Measurements from ENCODE around the gene RHOG.

RHOG gene

DNA sequence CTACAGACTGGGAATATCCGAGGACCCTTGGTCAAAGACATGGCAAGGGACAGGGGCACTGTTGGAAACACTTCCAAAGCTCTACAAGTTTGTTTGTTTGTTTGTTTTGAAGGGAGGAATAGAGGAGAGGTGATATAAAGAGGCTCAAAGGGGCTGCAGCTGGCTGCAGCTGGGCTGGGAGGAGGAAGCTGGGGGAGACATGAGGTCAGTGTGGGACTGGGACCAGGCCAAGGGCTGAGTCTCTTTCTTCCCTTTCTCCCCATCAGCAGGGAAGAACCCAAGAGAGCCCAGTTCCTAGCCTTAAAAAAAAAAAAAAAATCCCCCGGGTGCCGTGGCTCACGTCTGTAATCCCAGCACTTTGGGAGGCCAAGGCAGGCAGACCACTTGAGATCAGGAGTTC, 5.0 kb downstream of the RHOG start:
- peaks cover 12% of the 10 kb centered on the region for H3K36me3 Mint-ChIP-seq (ENCODE audit: low read depth)
- H3K4me1 Mint-ChIP-seq: peaks cover 35% of the 10 kb centered on the region
- no peaks in the 10 kb centered on the region for H3K27me3 Mint-ChIP-seq (ENCODE audit: low read depth)
- no peaks in the 10 kb centered on the region for H3K9me3 Mint-ChIP-seq
- H3K27ac Mint-ChIP-seq: no peak overlapping the region
- TF ChIP-seq, protein P1, sequence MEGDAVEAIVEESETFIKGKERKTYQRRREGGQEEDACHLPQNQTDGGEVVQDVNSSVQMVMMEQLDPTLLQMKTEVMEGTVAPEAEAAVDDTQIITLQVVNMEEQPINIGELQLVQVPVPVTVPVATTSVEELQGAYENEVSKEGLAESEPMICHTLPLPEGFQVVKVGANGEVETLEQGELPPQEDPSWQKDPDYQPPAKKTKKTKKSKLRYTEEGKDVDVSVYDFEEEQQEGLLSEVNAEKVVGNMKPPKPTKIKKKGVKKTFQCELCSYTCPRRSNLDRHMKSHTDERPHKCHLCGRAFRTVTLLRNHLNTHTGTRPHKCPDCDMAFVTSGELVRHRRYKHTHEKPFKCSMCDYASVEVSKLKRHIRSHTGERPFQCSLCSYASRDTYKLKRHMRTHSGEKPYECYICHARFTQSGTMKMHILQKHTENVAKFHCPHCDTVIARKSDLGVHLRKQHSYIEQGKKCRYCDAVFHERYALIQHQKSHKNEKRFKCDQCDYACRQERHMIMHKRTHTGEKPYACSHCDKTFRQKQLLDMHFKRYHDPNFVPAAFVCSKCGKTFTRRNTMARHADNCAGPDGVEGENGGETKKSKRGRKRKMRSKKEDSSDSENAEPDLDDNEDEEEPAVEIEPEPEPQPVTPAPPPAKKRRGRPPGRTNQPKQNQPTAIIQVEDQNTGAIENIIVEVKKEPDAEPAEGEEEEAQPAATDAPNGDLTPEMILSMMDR (IDR thresholded peaks at IDR 0.05; ENCODE audit: unreplicated experiment in 3 of 3): no peak
- peak overlapping the region in 1 of 3 experiments; percentile 1 for H3K4me3 Mint-ChIP-seq

DNA sequence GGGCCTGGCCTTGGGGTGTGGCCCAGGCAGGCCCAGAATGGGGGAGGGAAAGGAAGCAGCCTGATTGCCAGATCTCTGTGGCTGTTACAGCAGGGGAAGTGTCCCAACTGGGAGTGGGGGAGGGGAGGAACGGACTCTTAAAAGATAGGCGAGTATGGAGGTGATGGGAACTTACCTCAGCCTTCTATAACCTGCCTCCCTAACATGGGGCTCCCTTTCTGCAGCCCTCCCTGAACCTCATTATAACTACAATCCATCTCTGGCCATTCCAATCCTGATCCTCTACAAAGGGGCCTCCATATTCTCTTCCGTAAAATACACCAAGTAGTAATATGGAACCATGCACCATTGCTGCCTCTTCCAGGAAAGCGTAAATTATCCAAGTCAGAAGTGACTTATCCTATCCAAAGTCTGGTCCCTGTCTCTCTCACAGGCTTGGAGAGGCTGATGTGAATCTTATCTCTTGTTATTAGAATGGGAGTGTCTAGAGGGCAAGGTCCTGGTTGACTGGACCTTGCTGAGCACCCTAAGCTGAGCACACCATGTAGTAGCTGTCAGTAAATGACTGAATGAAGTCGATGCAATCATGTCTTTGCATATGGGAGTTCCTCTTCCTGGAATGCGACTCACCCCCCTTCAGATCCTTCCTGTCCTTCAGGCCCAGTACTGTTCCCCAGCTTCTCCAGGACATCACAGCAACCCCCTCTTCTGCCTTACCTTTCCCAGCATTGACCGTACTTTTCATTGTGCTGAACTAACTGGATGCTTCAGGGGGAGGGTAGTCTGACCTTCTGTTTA, 5.9 kb downstream of the RHOG start:
- H3K4me3 Mint-ChIP-seq: no peak overlapping the region
- TF ChIP-seq, protein P1 (IDR thresholded peaks at IDR 0.05; ENCODE audit: unreplicated experiment in 3 of 3): no peak
- no peak overlapping the region for H3K27ac Mint-ChIP-seq
- H3K27me3 Mint-ChIP-seq (ENCODE audit: low read depth): no peaks in the 10 kb centered on the region
- H3K36me3 Mint-ChIP-seq (ENCODE audit: low read depth): peaks cover 18% of the 10 kb centered on the region
- H3K9me3 Mint-ChIP-seq: no peaks in the 10 kb centered on the region
- peaks cover 32% of the 10 kb centered on the region for H3K4me1 Mint-ChIP-seq

DNA sequence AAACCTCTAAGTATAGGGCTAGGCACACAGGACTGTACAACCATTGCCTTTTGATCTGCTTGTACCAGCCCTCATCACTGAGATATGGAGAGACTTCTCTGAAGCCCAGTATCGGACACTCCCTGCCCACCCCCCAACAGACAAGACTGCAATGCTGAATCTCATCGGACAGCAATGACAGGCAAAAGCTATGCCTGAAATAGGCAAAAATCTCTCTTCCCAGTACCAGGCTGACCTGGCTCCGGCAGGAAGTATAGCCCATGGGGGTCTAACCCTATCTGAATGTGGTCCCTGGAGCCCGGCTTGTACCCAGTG, 6.5 kb downstream of the RHOG start:
- no peaks in the 10 kb centered on the region for H3K27me3 Mint-ChIP-seq (ENCODE audit: low read depth)
- peaks cover 27% of the 10 kb centered on the region for H3K4me1 Mint-ChIP-seq

DNA sequence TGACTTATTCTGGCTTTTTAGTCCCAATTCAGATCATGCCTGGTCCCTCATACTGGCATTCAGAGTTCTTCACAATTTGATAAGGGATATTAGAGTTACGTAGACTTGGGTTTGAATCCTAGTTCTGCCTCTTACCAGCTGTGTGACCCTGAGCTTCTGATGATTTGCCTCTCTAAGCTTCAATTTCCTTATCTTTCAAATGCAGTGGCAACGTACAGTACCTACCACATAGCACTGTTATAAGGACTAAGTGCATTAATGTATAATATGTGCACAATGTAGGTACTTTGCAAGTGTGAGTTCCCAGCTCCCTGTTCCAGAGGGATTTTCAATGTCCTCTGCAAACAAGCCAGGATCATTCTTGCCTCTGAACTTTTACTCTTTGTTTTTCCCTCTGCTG, 7.3 kb downstream of the RHOG start:
- Mint-ChIP-seq H3K4me3 (no peak overlapping the region), H3K27ac (no peak overlapping the region), H3K27me3 (ENCODE audit: low read depth) (no peaks in the 10 kb centered on the region), H3K9me3 (no peaks in the 10 kb centered on the region), H3K36me3 (ENCODE audit: low read depth) (peaks cover 22% of the 10 kb centered on the region), H3K4me1 (peaks cover 21% of the 10 kb centered on the region)
- TF ChIP-seq, protein P1 (IDR thresholded peaks at IDR 0.05; ENCODE audit: unreplicated experiment in 3 of 3): no peak

More for the DNA sequence above, 6.5 kb downstream of the RHOG start:
- TF ChIP-seq, protein P1 (IDR thresholded peaks at IDR 0.05; ENCODE audit: unreplicated experiment in 3 of 3): no peak
- no peak overlapping the region for H3K27ac Mint-ChIP-seq
- H3K36me3 Mint-ChIP-seq (ENCODE audit: low read depth): peaks cover 22% of the 10 kb centered on the region
- no peak overlapping the region for H3K4me3 Mint-ChIP-seq
- no peaks in the 10 kb centered on the region for H3K9me3 Mint-ChIP-seq

DNA sequence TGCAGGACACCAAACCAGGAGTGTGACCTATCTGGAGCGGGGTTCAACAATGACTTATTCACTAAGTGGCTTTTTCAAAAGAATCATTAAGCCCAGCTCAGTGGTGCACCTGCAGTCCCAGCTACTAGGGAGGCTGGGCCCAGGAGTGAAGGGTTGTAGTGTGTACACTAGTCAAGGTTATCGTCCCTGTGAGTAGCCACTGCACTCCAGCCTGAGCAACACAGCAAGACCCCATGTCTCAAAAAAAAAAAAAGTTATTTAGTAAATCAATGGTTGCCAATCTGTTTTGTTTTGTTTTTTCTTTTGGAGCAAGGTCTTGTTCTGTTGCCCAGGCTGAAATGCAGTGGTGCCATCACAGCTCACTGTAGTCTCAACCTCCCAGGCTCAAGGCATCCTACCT, 7.9 kb downstream of the RHOG start:
- H3K4me3 Mint-ChIP-seq: no peak overlapping the region
- TF ChIP-seq, protein P1 (IDR thresholded peaks at IDR 0.05; ENCODE audit: unreplicated experiment in 3 of 3): no peak
- no peak overlapping the region for H3K27ac Mint-ChIP-seq
- H3K4me1 Mint-ChIP-seq: peaks cover 16% of the 10 kb centered on the region
- H3K27me3 Mint-ChIP-seq (ENCODE audit: low read depth): no peaks in the 10 kb centered on the region
- peaks cover 27% of the 10 kb centered on the region for H3K36me3 Mint-ChIP-seq (ENCODE audit: low read depth)
- no peaks in the 10 kb centered on the region for H3K9me3 Mint-ChIP-seq

All from nephron (organoid).